GM18873 (cell line): Measurements from ENCODE around the gene HOXB5.

Experiments
- ATAC-seq: cut with Tn5 transposase; IDR thresholded peaks from one replicate; pipeline ENCODE4 v1.9.1; 2021; ENCODE audit warnings: mild to moderate bottlenecking, moderate library complexity, moderate number of reproducible peaks; ENCODE audit not compliant: unreplicated experiment, low FRiP score

The HOXB5 gene

GRCh38 chr17:48593126-48593829, at the start of gene HOXB5:
TSS of gene HOXB5 (minus strand) at chr17:48593779. CDS start at chr17:48593682, 97 bp downstream.
- ATAC-seq, result no peak

GRCh38 chr17:48642843-48643696, 49.5 kb upstream of the HOXB5 start:
- ATAC-seq, result no peak

- no peak for ATAC-seq
These were observed 48.7 kb upstream of the HOXB5 start for GRCh38 chr17:48642059-48642842.

GRCh38 chr17:48641541-48642058, 48.0 kb upstream of the HOXB5 start:
- ATAC-seq, result no peak

GRCh38 chr17:48640858-48641180, 47.2 kb upstream of the HOXB5 start:
- ATAC-seq, result no peak

GRCh38 chr17:48639982-48640857, 46.6 kb upstream of the HOXB5 start:
- no peak for ATAC-seq

GRCh38 chr17:48639136-48639535, 45.6 kb upstream of the HOXB5 start:
- ATAC-seq, result no peak

- ATAC-seq, result no peak
These were observed 44.0 kb upstream of the HOXB5 start for GRCh38 chr17:48637323-48638260.

GRCh38 chr17:48636177-48637018, 42.8 kb upstream of the HOXB5 start:
- no peak for ATAC-seq

GRCh38 chr17:48634493-48635208, 41.1 kb upstream of the HOXB5 start:
- ATAC-seq, result no peak

GRCh38 chr17:48633266-48633677, 39.7 kb upstream of the HOXB5 start:
- no peak for ATAC-seq

GRCh38 chr17:48632579-48633265, 39.1 kb upstream of the HOXB5 start:
- ATAC-seq, result no peak

- no peak for ATAC-seq
These were observed 38.4 kb upstream of the HOXB5 start for GRCh38 chr17:48631693-48632578.

- no peak for ATAC-seq
These were observed 37.5 kb upstream of the HOXB5 start for GRCh38 chr17:48630925-48631692.
